OCI-LY1 (cell line): ENCODE results near the gene HIVEP1.

Experiments
- EZH2 ChIP-seq: fragments of 200-600 bp; sonication (generic), shearing (Covaris generic); IDR thresholded peaks from 2 replicates; pipeline ENCODE4 v1.8.0; 2017; ENCODE audit warnings: borderline replicate concordance, mixed run types, mild to moderate bottlenecking, antibody characterized with exemption, low read length, moderate library complexity, mixed read lengths
- TF ChIP-seq, protein P1 (sequence below): fragments of 200-600 bp; sonication (generic), shearing (Covaris generic); IDR thresholded peaks from 2 replicates; pipeline ENCODE4 v1.5.1; 2017; ENCODE audit warnings: mild to moderate bottlenecking, antibody characterized with exemption, low read length, moderate library complexity, mixed read lengths

DNA sequence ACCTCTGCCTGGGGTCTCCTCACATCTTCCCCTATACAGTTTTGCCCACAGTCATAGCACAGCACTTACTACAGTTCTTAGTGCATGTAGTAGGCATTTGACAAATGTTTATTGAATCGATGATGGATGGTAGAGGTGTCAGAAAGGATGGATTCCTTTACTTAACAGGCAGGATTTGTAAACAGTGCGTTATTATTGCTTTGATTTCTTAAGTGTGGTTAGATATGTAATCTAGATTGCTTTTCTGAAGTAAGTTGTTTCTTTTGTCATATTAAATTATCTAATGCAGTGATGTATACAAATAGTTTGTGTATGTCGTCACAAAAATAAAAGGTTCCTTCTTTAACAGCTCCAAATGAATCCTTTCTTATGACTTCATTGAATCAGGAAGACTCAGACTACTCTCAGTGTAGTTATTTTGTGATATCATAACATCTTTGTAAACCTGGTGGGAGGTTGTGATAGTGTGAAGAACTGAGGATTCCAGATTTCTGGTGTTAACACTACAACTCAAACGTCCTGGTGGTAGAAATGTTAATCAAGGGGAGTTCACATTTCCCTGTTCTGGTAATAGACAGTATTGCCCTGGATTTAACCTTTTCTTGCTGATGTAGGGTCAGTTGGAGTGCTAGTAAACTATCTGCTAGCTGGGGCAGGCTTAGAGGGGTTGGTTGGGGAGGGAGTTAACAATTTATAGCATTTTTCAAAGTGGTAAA is 87.7 kb downstream of the HIVEP1 start:
- TF ChIP-seq, protein P1, sequence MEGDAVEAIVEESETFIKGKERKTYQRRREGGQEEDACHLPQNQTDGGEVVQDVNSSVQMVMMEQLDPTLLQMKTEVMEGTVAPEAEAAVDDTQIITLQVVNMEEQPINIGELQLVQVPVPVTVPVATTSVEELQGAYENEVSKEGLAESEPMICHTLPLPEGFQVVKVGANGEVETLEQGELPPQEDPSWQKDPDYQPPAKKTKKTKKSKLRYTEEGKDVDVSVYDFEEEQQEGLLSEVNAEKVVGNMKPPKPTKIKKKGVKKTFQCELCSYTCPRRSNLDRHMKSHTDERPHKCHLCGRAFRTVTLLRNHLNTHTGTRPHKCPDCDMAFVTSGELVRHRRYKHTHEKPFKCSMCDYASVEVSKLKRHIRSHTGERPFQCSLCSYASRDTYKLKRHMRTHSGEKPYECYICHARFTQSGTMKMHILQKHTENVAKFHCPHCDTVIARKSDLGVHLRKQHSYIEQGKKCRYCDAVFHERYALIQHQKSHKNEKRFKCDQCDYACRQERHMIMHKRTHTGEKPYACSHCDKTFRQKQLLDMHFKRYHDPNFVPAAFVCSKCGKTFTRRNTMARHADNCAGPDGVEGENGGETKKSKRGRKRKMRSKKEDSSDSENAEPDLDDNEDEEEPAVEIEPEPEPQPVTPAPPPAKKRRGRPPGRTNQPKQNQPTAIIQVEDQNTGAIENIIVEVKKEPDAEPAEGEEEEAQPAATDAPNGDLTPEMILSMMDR = no peak
- TF ChIP-seq EZH2 = no peak
